IPS-11a (cell line): ENCODE measurements around the gene TMPRSS3.

Experiments used
- H3K4me3 ChIP-seq: one replicate; pipeline ENCODE4 v1.5.1; 2013; ENCODE audit warnings: low read depth, low read length, control low read depth

TMPRSS3 gene

GRCh38 chr21:42338729-42339715 is 56.8 kb downstream of the TMPRSS3 start:
- H3K4me3 ChIP-seq: no peak overlapping the region

GRCh38 chr21:42337830-42338728 is 57.8 kb downstream of the TMPRSS3 start:
- H3K4me3 ChIP-seq: no peak overlapping the region

- no peak overlapping the region for H3K4me3 ChIP-seq
These were observed 58.6 kb downstream of the TMPRSS3 start for GRCh38 chr21:42337276-42337675.

- no peak overlapping the region for H3K4me3 ChIP-seq
These were observed 59.8 kb downstream of the TMPRSS3 start for GRCh38 chr21:42336054-42336453.

- H3K4me3 ChIP-seq: no peak overlapping the region
These were observed 63.1 kb downstream of the TMPRSS3 start for GRCh38 chr21:42332557-42333317.

DNA sequence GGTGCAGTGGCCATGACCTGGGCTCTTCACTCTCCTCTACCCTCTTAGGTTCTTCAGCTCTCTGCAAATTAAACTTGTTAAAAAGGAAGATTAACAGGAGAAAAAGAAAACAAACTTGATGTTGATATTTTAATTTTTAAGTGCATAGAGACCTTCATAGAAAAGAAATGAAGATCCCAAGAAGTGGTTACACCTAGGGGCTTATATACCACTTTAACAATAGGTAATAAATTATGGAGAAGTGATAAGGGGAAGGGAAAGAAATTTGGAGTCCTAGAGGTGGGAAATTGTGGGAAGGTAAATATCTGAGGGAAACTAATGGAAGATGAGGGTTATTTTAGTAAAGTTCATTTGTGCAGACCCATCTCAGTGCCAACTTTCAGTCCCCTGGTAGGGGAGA is 64.2 kb downstream of the TMPRSS3 start:
- no peak overlapping the region for H3K4me3 ChIP-seq

GRCh38 chr21:42330380-42331371 is 65.2 kb downstream of the TMPRSS3 start:
- H3K4me3 ChIP-seq: no peak overlapping the region

GRCh38 chr21:42324896-42325295 is 71.0 kb downstream of the TMPRSS3 start:
- no peak overlapping the region for H3K4me3 ChIP-seq
